AG08396 (cell line): ENCODE measurements around the gene CELF2.
A peak's percentile ranks its signal among the peaks of the same experiment; 100 is the strongest.

ENCODE experiments used
- DNase-seq: peaks from one replicate; pipeline ENCODE4 v3.0.0; 2012; ENCODE audit warnings: low spot score, mixed read lengths

The CELF2 gene

GRCh38 chr10:11004144-11005077 is 13.3 kb upstream of the CELF2 start:
- no peak for DNase-seq

GRCh38 chr10:11005725-11006427 is 11.8 kb upstream of the CELF2 start:
- no peak for DNase-seq

GRCh38 chr10:11006428-11006825 is 11.2 kb upstream of the CELF2 start:
- no peak for DNase-seq

- no peak for DNase-seq
Measured at GRCh38 chr10:11007476-11008020, 10.1 kb upstream of the CELF2 start.

- DNase-seq: no peak
Measured at GRCh38 chr10:11009471-11010308, 8.0 kb upstream of the CELF2 start.

- DNase-seq: no peak
Measured at GRCh38 chr10:11010582-11010981, 7.1 kb upstream of the CELF2 start.

GRCh38 chr10:11011436-11011835 is 6.2 kb upstream of the CELF2 start:
- no peak for DNase-seq

- no peak for DNase-seq
Measured at GRCh38 chr10:11011984-11012383, 5.7 kb upstream of the CELF2 start.

GRCh38 chr10:11012421-11013295 is 5.0 kb upstream of the CELF2 start:
- no peak for DNase-seq

- DNase-seq: no peak
Measured at GRCh38 chr10:11013836-11014235, 3.8 kb upstream of the CELF2 start.

- no peak for DNase-seq
Measured at GRCh38 chr10:11014671-11015445, 2.8 kb upstream of the CELF2 start.

GRCh38 chr10:11015446-11015934 is 2.2 kb upstream of the CELF2 start:
- DNase-seq: no peak

- DNase-seq: peak; percentile 12
Measured at GRCh38 chr10:11017000-11017569, 587 bp upstream of the CELF2 start.

- DNase-seq: no peak
Measured at GRCh38 chr10:11018432-11018841, 765 bp downstream of the CELF2 start.

GRCh38 chr10:11018855-11019631 is 1.4 kb downstream of the CELF2 start:
- no peak for DNase-seq

- DNase-seq: no peak
Measured at GRCh38 chr10:11019724-11020547, 2.3 kb downstream of the CELF2 start.

- DNase-seq: no peak
Measured at GRCh38 chr10:11020548-11020942, 2.9 kb downstream of the CELF2 start.

GRCh38 chr10:11022213-11022612 is 4.5 kb downstream of the CELF2 start:
- no peak for DNase-seq
